ENCODE data around the gene NUP50.

Gene NUP50, protein sequence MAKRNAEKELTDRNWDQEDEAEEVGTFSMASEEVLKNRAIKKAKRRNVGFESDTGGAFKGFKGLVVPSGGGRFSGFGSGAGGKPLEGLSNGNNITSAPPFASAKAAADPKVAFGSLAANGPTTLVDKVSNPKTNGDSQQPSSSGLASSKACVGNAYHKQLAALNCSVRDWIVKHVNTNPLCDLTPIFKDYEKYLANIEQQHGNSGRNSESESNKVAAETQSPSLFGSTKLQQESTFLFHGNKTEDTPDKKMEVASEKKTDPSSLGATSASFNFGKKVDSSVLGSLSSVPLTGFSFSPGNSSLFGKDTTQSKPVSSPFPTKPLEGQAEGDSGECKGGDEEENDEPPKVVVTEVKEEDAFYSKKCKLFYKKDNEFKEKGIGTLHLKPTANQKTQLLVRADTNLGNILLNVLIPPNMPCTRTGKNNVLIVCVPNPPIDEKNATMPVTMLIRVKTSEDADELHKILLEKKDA

DNA sequence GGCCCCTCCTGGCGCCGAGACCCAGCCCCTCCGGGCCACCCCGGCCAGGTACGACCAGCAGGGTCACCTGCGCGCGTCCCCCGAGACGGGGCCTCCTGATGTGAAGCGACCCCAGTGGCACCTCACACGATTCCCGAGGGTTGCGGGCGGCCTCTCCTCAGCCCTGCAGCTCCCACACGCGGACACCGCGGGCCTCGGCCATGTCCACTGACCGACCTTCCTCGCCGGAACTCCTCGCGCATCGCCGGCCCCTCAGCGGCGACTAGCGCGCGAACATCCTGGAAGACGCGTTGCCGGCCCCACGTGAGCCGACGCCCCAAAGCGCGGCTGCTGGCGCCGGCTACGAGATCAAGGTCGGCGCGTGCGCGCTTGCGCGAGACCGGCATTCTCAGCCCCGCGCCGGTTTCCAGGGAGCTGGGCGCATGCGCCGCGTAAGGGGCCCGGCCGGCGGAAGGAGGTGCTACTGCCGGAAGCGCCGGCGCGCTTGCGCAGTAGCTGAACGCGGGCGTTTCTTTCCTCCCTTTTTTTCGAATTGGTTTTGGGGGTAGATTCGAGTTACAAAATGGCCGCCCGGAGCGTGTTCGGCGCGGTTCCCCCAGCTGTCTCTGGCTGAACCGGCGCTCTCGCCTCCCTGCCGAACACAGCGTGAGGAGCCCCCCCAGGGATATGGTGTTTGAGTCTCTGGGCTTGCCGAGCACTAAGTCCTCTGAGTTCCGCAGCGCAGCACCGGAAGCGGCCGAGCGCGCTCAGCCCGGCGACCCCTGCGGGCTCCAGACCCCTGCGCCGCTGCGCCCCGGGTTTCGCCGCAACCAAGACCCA is at the start of gene NUP50:
NUP50 (plus strand) TSS at position 475 of the 819 bp plus-strand sequence. CDS start 4,253 bp downstream, outside the sequence.
- peak; percentile 33 to 96 (median 86) for DNase-seq

- no peak for DNase-seq
These were observed 43.3 kb upstream of the NUP50 start for GRCh38 chr22:45120440-45120839.

GRCh38 chr22:45120931-45121330 is 42.8 kb upstream of the NUP50 start:
- no peak for DNase-seq

DNA sequence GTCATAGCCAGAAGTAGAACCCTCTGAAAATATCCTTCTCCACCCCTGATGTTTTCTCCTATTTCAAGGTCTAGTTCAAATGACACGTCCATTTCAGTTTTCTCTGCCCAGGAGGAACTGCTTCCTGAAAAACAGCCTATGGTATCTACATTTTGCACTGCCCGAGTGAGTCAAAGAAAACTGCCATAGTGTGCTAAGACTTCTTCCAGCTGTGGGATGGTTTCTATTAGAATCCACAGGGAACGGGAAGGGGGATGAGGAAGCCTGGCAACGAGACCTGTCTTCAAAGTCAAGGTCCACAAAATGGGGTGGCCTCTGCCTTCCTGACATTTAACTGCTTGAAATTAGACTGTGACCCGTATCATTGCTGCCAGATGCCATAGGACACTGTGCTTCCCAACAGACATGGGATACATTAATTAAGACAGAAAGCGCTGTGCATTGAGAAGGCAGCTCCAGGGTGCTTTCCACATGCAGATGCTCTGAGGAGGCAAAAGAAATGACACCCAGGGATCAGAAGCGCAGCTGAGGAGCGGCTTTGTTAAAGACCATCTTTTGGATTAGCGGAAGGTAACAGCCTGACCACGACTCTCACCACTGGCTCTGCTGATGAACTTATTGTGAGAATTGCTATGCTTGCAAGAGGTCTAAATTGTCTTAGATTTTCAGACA is 39.4 kb upstream of the NUP50 start:
- no peak for DNase-seq

- peak in 4 of 51 donors; percentile 6 to 48 (median 17) for DNase-seq
These were observed 38.5 kb upstream of the NUP50 start for GRCh38 chr22:45125188-45125587.

DNA sequence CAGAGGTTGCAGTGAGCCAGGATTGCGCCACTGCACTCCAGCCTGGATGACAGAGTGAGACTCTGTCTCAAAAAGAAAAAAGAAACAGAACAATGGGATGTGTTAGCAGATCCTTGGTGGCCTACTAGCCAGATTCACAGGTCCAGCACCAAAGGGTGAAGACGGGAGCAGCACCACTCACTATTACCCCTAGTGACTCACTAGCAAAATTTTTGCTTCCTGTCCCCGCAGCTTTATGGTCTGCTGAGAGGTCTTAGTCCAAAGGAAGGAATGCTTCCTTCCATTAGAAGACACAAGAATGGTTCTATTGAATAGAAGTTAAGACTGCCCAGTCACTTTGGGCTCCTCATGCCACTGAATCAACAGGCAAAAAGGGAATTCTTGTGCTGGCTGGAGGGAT is 35.9 kb upstream of the NUP50 start:
- no peak for DNase-seq

- peak in 1 of 51 donors; percentile 16 for DNase-seq
These were observed 33.8 kb upstream of the NUP50 start for GRCh38 chr22:45129703-45130524.

GRCh38 chr22:45130891-45131290 is 32.8 kb upstream of the NUP50 start:
- no peak for DNase-seq

- peak in 7 of 51 donors; percentile 1 to 15 (median 4) for DNase-seq
These were observed 32.0 kb upstream of the NUP50 start for GRCh38 chr22:45131749-45132148.

GRCh38 chr22:45134313-45134712 is 29.4 kb upstream of the NUP50 start:
- no peak for DNase-seq

GRCh38 chr22:45136594-45136993 is 27.1 kb upstream of the NUP50 start:
- DNase-seq: no peak

DNA sequence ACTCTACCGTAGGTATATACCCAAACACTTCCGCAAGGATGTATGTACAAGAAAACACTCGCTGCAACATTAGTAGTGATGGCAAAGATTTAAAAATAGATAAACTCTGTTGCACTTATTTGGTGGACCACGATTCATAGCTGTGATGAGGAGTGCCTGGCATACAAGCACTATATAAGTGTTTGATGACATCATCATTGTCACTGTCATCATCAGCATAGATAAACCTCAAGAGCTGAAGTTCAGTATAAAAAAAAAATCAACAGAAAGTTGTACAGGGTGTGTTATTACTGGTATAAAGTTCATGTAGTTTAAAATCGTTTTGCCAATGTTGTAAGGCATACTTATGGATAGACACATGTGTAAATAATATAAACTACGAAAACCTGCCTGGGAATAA is 24.0 kb upstream of the NUP50 start:
- no peak for DNase-seq

GRCh38 chr22:45142376-45142775 is 21.3 kb upstream of the NUP50 start:
- no peak for DNase-seq

DNA sequence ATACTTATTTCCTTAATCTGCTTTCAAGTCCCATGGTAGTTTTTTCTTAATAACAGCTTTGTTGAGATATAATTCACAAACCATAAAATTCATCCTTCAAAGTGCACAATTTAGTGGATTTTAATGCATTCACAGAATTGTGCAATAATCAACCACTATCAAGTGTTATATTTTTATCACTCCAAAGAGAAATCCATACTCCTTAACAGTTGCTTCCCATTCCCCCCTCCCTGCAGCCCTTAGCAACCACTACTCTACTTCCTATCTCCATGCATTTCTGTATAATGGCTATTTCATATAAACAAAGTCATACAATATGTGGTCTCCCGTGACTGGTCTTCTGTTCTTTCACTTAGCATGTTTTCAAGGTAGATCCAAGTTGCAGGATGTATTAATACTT is 18.8 kb upstream of the NUP50 start:
- no peak for DNase-seq

DNA sequence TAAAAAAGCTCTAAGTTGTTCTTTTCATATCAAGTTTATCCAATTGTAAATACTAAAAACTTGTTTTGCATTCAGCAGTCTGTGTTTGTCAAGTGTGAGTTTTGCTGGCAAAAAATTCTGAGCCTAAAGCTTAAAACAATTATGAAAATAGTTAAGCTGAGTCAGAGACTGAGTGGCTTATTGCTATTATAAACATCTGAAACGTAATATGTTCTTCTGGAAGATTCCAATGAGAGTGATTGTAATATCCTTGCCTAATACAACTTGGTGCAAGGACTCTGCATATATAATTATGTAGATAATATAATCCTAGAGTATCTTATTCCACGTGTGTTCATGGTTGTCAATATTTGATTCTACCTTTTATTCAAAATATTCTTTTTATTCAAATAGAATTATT is 14.1 kb upstream of the NUP50 start:
- no peak for DNase-seq

GRCh38 chr22:45150139-45150538 is 13.6 kb upstream of the NUP50 start:
- no peak for DNase-seq

GRCh38 chr22:45151503-45151902 is 12.2 kb upstream of the NUP50 start:
- DNase-seq: no peak

DNA sequence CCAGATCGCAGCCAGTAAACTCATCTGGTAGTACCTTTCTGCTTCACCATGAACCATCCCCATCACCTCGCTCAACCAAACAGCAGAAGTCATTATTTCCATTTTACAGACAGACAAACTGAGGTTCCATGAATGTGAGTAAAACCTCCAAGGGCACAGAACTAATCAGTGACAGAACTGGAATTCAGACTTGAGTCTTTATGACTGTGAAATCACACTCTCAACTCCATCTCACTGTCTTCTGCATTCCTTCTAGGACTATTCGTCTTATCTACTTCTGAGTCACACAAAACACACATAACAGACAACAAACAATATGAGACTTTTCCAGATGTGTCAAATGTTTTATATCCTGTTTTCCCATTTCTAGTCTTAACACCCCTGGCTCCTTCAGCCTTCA is 9.3 kb upstream of the NUP50 start:
- DNase-seq: no peak

DNA sequence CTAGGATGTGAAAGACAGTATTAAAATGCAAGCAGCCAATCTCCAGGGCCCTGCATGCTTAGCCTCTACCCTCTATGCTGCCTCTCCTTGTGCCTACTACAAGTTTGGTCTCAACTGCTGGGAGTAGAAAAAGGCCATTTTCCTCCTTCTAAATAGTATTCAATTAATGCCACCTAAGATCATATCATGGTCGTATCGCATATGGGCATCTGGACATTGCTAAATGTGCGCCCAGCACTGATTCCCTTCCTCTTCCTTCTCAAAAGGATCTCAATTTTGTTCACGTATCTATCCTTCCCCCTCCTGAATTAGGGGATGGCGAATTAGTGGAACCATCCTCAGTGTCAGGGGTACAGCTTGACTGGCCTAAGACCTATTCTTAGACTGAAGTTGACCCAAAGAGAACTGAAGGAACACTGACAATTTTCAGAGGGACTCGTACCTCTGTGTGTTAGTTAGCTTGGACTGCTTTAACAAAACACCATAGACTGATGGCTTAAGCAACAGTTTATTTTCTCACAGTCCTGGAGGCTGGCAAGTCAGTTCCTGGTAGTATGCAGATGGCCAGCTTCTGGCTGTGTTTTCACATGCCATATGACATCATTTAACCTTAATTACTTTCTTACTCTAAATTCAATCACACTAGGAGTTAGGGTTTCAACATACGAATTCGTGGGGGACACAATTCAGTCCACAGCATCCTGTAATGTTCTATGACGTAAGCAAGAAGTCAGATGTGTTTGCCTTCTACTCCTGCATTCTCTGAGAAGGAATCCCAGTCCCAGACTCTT is 8.5 kb upstream of the NUP50 start:
- no peak for DNase-seq

DNA sequence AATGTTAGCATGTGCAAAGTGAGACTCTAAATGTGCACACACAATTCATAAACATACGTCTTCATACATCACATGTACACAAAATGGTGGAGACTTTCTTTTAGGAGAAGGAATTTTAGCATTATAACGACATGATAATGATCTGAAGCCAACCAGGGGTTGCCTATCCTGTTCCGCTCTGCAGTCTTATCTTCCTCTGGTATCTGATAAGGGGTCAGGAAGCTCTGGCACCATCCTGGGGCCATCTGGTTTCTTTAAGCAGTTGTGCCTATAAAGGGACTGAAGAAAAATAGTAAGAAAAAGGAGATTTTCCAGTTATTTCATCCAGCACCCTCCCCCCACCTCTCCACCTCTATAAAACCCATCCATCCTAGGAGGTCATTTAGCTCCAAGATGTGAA is 5.8 kb upstream of the NUP50 start:
- DNase-seq: no peak

Data from hypothalamus (tissue), 51 donors.